ENCODE measurements around the gene CNFN. TPM values are rescaled to one million over a fixed set of nuclear protein-coding genes. Genes with fewer than 3 reads are reported as not detected.

The CNFN gene
- total RNA-seq, 1 experiment from 2014 or later = not detected

Small RNAs within 50 kb of the gene (small RNA-seq; reads per million reads assigned to genes)
- gene MIR8077 = not detected

Other genes with a start within 250 kb of the CNFN start
- 16.3 and 42.7 TPM in 2 replicates for gene DEDD2, start 172.6 kb downstream of the CNFN start, total RNA-seq (2014; rRNA removed; shearing (Covaris generic); ENCODE audit: low replicate concordance)
- 3.4 and 9.1 TPM in 2 replicates for gene ZNF526, start 170.0 kb downstream of the CNFN start, total RNA-seq (2014; rRNA removed; shearing (Covaris generic); ENCODE audit: low replicate concordance)
- 17.7 and 29.3 TPM in 2 replicates for gene GSK3A, start 147.7 kb downstream of the CNFN start, total RNA-seq (2014; rRNA removed; shearing (Covaris generic); ENCODE audit: low replicate concordance)
- 36.4 and 53.6 TPM in 2 replicates for gene ERF, start 135.2 kb downstream of the CNFN start, total RNA-seq (2014; rRNA removed; shearing (Covaris generic); ENCODE audit: low replicate concordance)
- gene CIC, start 121.0 kb downstream of the CNFN start, total RNA-seq (2014; rRNA removed; shearing (Covaris generic); ENCODE audit: low replicate concordance) = 25.0 and 30.6 TPM in 2 replicates
- 0.25 and 1.2 TPM in 2 replicates for gene PRR19, start 88.2 kb downstream of the CNFN start, total RNA-seq (2014; rRNA removed; shearing (Covaris generic); ENCODE audit: low replicate concordance)
- gene PAFAH1B3, start 87.7 kb downstream of the CNFN start, total RNA-seq (2014; rRNA removed; shearing (Covaris generic); ENCODE audit: low replicate concordance) = 66.2 and 102 TPM in 2 replicates
- 18.7 and 30.5 TPM in 2 replicates for gene TMEM145, start 77.0 kb downstream of the CNFN start, total RNA-seq (2014; rRNA removed; shearing (Covaris generic); ENCODE audit: low replicate concordance)
- 6.5 and 15.9 TPM in 2 replicates for gene MEGF8, start 64.7 kb downstream of the CNFN start, total RNA-seq (2014; rRNA removed; shearing (Covaris generic); ENCODE audit: low replicate concordance)
- 16.3 and 50.6 TPM in 2 replicates for gene LIPE, start 37.1 kb upstream of the CNFN start, total RNA-seq (2014; rRNA removed; shearing (Covaris generic); ENCODE audit: low replicate concordance)
- gene CXCL17, start 52.6 kb upstream of the CNFN start, total RNA-seq (2014; rRNA removed; shearing (Covaris generic); ENCODE audit: low replicate concordance) = not detected in 2 replicates
- 0.56 and 3.5 TPM in 2 replicates for gene CEACAM1, start 138.2 kb upstream of the CNFN start, total RNA-seq (2014; rRNA removed; shearing (Covaris generic); ENCODE audit: low replicate concordance)
- not detected in 2 replicates for gene CEACAM8, start 204.6 kb upstream of the CNFN start, total RNA-seq (2014; rRNA removed; shearing (Covaris generic); ENCODE audit: low replicate concordance)

All from Karpas-422 (cell line).